AG09319 (cell line): Measurements from ENCODE around the gene PTPN3.

Experiments
- DNase-seq: peaks from one replicate; pipeline ENCODE4 v3.0.0-alpha.2; 2010; ENCODE audit warnings: low read depth; ENCODE audit errors: extremely low read depth
- TF ChIP-seq, protein P1 (sequence below): IDR thresholded peaks from 2 replicates; pipeline ENCODE4 v1.5.1; 2011; ENCODE audit warnings: low read depth, mild to moderate bottlenecking, inconsistent platforms, low read length, moderate library complexity

The PTPN3 gene

GRCh38 chr9:109335929-109336328 is 162.2 kb downstream of the PTPN3 start:
- no peak for DNase-seq
- TF ChIP-seq, protein P1, sequence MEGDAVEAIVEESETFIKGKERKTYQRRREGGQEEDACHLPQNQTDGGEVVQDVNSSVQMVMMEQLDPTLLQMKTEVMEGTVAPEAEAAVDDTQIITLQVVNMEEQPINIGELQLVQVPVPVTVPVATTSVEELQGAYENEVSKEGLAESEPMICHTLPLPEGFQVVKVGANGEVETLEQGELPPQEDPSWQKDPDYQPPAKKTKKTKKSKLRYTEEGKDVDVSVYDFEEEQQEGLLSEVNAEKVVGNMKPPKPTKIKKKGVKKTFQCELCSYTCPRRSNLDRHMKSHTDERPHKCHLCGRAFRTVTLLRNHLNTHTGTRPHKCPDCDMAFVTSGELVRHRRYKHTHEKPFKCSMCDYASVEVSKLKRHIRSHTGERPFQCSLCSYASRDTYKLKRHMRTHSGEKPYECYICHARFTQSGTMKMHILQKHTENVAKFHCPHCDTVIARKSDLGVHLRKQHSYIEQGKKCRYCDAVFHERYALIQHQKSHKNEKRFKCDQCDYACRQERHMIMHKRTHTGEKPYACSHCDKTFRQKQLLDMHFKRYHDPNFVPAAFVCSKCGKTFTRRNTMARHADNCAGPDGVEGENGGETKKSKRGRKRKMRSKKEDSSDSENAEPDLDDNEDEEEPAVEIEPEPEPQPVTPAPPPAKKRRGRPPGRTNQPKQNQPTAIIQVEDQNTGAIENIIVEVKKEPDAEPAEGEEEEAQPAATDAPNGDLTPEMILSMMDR = no peak

DNA sequence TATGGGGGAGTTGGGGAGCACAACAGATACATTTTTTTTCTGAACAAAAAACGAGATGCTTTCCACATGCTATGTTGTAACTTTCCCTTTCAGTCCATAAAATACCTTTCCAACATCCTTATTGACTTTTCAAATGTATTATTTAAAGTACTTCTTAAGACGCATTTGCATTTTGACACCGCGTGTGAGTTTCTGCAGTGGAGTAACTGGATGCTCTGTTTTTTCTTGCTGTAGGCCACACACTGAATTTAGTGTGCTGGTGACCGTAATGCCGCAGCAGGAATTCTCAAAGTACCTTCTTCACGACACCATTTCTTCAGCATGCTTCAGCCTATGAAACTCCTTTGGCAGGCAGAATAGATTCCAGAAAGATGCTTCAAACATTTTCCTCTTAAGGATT is 163.0 kb downstream of the PTPN3 start:
- DNase-seq = no peak
- TF ChIP-seq, protein P1 = no peak

DNA sequence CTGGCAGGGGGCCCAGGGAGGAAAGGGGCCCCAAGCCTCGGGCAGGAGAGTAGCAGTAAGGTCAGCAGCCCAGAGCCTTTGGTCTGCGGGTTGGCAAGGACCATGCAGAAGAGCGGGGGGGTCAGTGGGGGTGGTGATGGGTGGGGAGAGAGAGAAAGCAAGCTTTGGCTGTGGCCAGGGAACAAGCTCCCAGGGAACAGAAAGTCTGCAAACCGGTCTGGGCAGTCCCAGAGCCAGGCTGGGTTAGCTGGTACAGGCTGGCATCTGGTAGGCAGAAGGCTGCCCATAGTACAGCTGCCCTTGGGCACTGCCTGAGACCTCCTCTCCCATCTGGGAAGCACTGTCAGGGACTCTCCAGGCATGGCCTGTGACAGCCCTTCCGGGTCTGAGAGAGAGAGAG is 166.8 kb downstream of the PTPN3 start:
- TF ChIP-seq, protein P1 = no peak
- DNase-seq = no peak

- TF ChIP-seq, protein P1 = no peak
- DNase-seq = no peak
Observed at GRCh38 chr9:109329638-109330258, 168.4 kb downstream of the PTPN3 start.

- TF ChIP-seq, protein P1 = no peak
- DNase-seq = no peak
Observed at GRCh38 chr9:109328978-109329637, 169.0 kb downstream of the PTPN3 start.
